ENCODE results near the gene PLA2G4B. TPM values are rescaled to one million over a fixed set of nuclear protein-coding genes. Genes with fewer than 3 reads are reported as not detected.

The PLA2G4B gene
- total and polyA plus RNA-seq, 10 of the 15 experiments (the other 5 are each of a cell fraction or from before 2014, with no cell fraction given): 0.22 to 6.6 (median 2.9) TPM

GRCh38 chr15:41887893-41888292 is 49.2 kb downstream of the PLA2G4B start:
- Histone ChIP-seq H3K4me3 (no peak overlapping the region), H4K20me1 (ENCODE audit: control insufficient read depth, insufficient read depth) (no peaks in the 10 kb centered on the region), H3K4me2 (ENCODE audit: control insufficient read depth, insufficient read depth) (no peak overlapping the region), H3K36me3 (ENCODE audit: control insufficient read depth in 2 of 2, insufficient read depth in 2 of 2, low read length in 1 of 2) (no peaks in the 10 kb centered on the region), H2AFZ (ENCODE audit: control insufficient read depth, low read depth, low read length) (no peak overlapping the region), H3K27ac (ENCODE audit: control insufficient read depth, insufficient read depth) (no peak overlapping the region), H3K27me3 (replicated peaks in 1 of 2; ENCODE audit: control insufficient read depth in 2 of 2, insufficient read depth in 2 of 2, low read length in 1 of 2) (no peaks in the 10 kb centered on the region), H3K9ac (ENCODE audit: control insufficient read depth, insufficient read depth, low read length) (no peak overlapping the region), H3K9me3 (replicated peaks; ENCODE audit: control insufficient read depth, insufficient read depth, low read length) (no peaks in the 10 kb centered on the region), H3K4me1 (ENCODE audit: control insufficient read depth, insufficient read depth, low read length) (peaks cover 4% of the 10 kb centered on the region), H3K79me2 (ENCODE audit: control insufficient read depth, insufficient read depth, low read length) (no peaks in the 10 kb centered on the region)
- FAIRE-seq (no peak), ATAC-seq (no peak), DNase-seq (ENCODE audit: low read depth, low spot score) (no peak)
- CTCF ChIA-PET: interaction anchor here (0.6 to 2.6 kb wide), 2 partner anchors 17 to 34 kb away, joined by 3 to 7 read pairs; no protein-coding TSS in a partner anchor
- BruUV-seq (replicated peaks): no TSS peak
- POLR2A ChIA-PET: no interaction called here
- in situ Hi-C loops (cut with MboI): no loop called here
- RAD21 ChIA-PET (ENCODE audit: unreplicated experiment): no interaction called here
- WGBS (ENCODE audit: insufficient coverage, insufficient replicate concordance, low lambda C conversion rate, missing lambda C conversion rate): 68% methylated on average over 9 of the region's 9 CpGs
- intact Hi-C loops (cut with micrococcal nuclease; ENCODE audit: unreplicated experiment): no loop called here
- no peak for TF ChIP-seq CBFB (IDR thresholded peaks at IDR 0.05; ENCODE audit: low read depth)
- TF ChIP-seq, protein P1, sequence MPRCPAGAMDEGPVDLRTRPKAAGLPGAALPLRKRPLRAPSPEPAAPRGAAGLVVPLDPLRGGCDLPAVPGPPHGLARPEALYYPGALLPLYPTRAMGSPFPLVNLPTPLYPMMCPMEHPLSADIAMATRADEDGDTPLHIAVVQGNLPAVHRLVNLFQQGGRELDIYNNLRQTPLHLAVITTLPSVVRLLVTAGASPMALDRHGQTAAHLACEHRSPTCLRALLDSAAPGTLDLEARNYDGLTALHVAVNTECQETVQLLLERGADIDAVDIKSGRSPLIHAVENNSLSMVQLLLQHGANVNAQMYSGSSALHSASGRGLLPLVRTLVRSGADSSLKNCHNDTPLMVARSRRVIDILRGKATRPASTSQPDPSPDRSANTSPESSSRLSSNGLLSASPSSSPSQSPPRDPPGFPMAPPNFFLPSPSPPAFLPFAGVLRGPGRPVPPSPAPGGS (IDR thresholded peaks at IDR 0.05; ENCODE audit: borderline replicate concordance, insufficient read depth, low read depth, low read length, poor library complexity, severe bottlenecking): no peak
- TF ChIP-seq, protein P2, sequence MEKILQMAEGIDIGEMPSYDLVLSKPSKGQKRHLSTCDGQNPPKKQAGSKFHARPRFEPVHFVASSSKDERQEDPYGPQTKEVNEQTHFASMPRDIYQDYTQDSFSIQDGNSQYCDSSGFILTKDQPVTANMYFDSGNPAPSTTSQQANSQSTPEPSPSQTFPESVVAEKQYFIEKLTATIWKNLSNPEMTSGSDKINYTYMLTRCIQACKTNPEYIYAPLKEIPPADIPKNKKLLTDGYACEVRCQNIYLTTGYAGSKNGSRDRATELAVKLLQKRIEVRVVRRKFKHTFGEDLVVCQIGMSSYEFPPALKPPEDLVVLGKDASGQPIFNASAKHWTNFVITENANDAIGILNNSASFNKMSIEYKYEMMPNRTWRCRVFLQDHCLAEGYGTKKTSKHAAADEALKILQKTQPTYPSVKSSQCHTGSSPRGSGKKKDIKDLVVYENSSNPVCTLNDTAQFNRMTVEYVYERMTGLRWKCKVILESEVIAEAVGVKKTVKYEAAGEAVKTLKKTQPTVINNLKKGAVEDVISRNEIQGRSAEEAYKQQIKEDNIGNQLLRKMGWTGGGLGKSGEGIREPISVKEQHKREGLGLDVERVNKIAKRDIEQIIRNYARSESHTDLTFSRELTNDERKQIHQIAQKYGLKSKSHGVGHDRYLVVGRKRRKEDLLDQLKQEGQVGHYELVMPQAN (conservative IDR thresholded peaks at IDR 0.05): no peak
- no peak for TF ChIP-seq RAD51 (IDR thresholded peaks at IDR 0.05)
- TF ChIP-seq HCFC1 (IDR thresholded peaks at IDR 0.05; ENCODE audit: low read length): no peak
- no peak for TF ChIP-seq FOXM1 (IDR thresholded peaks at IDR 0.05; ENCODE audit: low read depth, low read length)
- no peak for TF ChIP-seq ATF7 (IDR thresholded peaks at IDR 0.05; ENCODE audit: low read depth)
- no peak for TF ChIP-seq MXI1 (IDR thresholded peaks at IDR 0.05; ENCODE audit: low read depth, low read length)
- TF ChIP-seq, protein P3, sequence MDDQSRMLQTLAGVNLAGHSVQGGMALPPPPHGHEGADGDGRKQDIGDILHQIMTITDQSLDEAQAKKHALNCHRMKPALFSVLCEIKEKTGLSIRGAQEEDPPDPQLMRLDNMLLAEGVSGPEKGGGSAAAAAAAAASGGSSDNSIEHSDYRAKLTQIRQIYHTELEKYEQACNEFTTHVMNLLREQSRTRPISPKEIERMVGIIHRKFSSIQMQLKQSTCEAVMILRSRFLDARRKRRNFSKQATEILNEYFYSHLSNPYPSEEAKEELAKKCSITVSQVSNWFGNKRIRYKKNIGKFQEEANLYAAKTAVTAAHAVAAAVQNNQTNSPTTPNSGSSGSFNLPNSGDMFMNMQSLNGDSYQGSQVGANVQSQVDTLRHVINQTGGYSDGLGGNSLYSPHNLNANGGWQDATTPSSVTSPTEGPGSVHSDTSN (IDR thresholded peaks at IDR 0.05; ENCODE audit: insufficient replicate concordance, low read depth, low read length): no peak
- TF ChIP-seq TBL1XR1 (IDR thresholded peaks at IDR 0.05; ENCODE audit: low read depth, low read length): no peak
- SMC1A ChIA-PET (ENCODE audit: uncharacterized antibody, unreplicated experiment): no interaction called here

All from GM12878 (cell line).